ENCODE data around the gene PRLR. TPM values are rescaled to one million over a fixed set of nuclear protein-coding genes. Genes with fewer than 3 reads are reported as not detected.

The PRLR gene
- total RNA-seq, 2 donors from 2014 or later, result 6.2 to 7.9 TPM

DNA sequence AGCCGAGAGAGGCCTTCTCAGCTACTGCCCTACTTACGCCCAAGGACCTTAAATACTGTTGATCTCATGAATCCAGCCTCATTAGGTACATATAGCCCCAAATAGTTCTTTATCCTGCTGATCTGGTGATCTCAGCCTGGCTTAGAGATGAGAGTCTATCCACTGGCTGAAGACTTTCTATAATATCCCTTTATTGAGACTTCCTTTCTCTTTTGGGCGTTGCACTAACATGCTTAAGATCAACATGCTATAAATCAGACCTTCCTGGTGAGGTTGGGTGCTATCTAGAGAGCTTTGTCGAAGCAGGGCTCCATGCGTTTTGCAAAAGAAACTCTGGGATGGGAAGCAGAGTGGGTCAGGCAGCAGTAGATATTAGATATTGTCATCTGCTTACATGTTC is 138.6 kb downstream of the PRLR start:
- no peaks in the 10 kb centered on the region for H3K27me3 ChIP-seq
- TF ChIP-seq, protein P1, sequence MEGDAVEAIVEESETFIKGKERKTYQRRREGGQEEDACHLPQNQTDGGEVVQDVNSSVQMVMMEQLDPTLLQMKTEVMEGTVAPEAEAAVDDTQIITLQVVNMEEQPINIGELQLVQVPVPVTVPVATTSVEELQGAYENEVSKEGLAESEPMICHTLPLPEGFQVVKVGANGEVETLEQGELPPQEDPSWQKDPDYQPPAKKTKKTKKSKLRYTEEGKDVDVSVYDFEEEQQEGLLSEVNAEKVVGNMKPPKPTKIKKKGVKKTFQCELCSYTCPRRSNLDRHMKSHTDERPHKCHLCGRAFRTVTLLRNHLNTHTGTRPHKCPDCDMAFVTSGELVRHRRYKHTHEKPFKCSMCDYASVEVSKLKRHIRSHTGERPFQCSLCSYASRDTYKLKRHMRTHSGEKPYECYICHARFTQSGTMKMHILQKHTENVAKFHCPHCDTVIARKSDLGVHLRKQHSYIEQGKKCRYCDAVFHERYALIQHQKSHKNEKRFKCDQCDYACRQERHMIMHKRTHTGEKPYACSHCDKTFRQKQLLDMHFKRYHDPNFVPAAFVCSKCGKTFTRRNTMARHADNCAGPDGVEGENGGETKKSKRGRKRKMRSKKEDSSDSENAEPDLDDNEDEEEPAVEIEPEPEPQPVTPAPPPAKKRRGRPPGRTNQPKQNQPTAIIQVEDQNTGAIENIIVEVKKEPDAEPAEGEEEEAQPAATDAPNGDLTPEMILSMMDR (IDR thresholded peaks at IDR 0.05), result no peak
- no peak for TF ChIP-seq POLR2A (IDR thresholded peaks at IDR 0.05)
- DNase-seq (no peak), ATAC-seq (no peak)
- 87 to 90% methylated on average over 5 of the region's 5 CpGs for WGBS, 2 donors
- H3K4me1 ChIP-seq, result peaks cover 24% of the 10 kb centered on the region
- intact Hi-C loops (cut with DNase I), result no loop called here
- H3K9me3 ChIP-seq, result no peaks in the 10 kb centered on the region
- H3K27ac ChIP-seq, result no peak overlapping the region
- no peak overlapping the region for H3K4me3 ChIP-seq
- no peaks in the 10 kb centered on the region for H3K36me3 ChIP-seq (replicated peaks in 1 of 2; ENCODE audit: insufficient read depth in 1 of 2, low read depth in 2 of 2)

DNA sequence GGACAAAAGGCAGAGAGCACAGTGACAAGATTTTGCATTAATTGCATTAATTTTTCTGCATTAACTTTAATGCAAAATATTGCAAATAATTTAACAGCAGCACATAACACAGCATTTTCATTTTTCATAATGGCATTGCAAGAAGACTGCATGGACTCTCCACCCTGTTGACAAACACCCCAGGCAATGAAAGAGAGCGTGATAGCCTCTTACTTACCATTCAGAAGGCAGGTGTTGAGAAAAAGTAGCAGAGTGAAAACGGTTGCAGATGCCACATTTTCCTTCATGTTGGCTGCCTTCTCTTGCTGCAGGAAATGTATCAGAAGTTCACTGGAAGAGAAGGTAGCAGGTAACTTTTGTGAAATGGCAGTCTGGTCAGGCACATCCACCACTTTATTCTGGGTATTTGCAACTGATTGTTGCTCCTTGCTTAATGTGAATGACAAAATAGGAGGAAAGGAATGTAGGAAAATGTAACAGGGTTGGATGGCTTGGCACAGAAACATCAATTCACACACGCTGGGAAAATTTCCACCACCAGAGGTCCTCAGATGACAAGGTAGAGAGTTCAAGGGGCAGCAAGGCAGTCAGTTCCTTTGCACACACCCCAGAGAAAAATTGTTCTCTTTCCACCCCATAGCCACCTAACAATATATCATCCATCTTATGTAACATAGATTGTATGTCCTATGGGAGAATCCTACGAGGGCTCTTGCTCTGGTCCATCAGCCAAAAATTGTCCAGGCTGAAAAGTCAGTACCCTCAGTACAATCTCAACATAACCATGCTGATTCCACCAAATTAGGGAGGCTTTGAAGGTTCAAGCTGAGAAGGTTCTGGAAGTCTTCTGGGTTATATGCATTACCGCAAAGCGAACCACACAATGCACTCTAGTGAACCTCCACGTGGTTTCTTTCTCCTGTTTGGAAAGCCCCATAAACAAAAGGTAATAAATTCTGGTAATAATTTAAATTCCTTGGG is 140.7 kb downstream of the PRLR start:
- WGBS, 2 donors, result 61 to 74% methylated on average over 7 of the region's 7 CpGs
- H3K4me1 ChIP-seq, result peaks cover 3% of the 10 kb centered on the region
- no peaks in the 10 kb centered on the region for H3K9me3 ChIP-seq
- TF ChIP-seq POLR2A (IDR thresholded peaks at IDR 0.05), result no peak
- TF ChIP-seq, protein P1 (IDR thresholded peaks at IDR 0.05), result peak; percentile 65 to 89 (median 84)
- intact Hi-C loops (cut with DNase I), result loop anchor here (10.0 kb wide), 1 partner anchor 105 kb away; no protein-coding TSS in a partner anchor
- no peak overlapping the region for H3K4me3 ChIP-seq
- ATAC-seq (peak; percentile 77), DNase-seq (peak; percentile 64 to 75 (median 74))
- H3K27ac ChIP-seq, result no peak overlapping the region
- H3K36me3 ChIP-seq (replicated peaks in 1 of 2; ENCODE audit: insufficient read depth in 1 of 2, low read depth in 2 of 2), result no peaks in the 10 kb centered on the region
- H3K27me3 ChIP-seq, result no peaks in the 10 kb centered on the region

DNA sequence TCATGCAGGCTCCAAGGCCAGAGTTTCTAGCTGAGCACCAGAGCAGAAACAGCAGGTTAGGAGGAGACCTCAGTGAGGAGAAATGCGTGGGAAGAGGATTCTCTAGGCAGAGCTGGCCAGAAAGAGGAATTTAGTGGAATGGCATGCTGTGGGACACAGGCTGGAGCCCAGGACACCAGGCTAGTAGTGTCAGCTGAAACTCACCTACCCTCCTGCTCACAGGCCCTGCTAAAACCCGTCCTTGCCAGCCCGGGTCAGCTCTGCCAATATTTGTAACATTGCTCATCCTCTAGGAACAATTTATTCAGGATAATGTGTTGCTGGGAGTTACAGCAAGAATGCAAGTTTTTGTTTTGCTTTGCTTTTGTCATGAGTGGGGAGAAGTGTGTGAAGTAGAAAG is 142.3 kb downstream of the PRLR start:
- Histone ChIP-seq H3K36me3 (replicated peaks in 1 of 2; ENCODE audit: insufficient read depth in 1 of 2, low read depth in 2 of 2) (no peaks in the 10 kb centered on the region), H3K4me1 (no peaks in the 10 kb centered on the region), H3K9me3 (no peaks in the 10 kb centered on the region), H3K27me3 (no peaks in the 10 kb centered on the region), H3K4me3 (no peak overlapping the region), H3K27ac (no peak overlapping the region)
- TF ChIP-seq, protein P1 (IDR thresholded peaks at IDR 0.05), result no peak
- no peak for TF ChIP-seq POLR2A (IDR thresholded peaks at IDR 0.05)
- WGBS, 2 donors, result 84% methylated on average over 3 of the region's 3 CpGs
- no peak for ATAC-seq
- DNase-seq, result no peak
- intact Hi-C loops (cut with DNase I), result loop anchor here (10.0 kb wide), 1 partner anchor 107 kb away; no protein-coding TSS in a partner anchor

DNA sequence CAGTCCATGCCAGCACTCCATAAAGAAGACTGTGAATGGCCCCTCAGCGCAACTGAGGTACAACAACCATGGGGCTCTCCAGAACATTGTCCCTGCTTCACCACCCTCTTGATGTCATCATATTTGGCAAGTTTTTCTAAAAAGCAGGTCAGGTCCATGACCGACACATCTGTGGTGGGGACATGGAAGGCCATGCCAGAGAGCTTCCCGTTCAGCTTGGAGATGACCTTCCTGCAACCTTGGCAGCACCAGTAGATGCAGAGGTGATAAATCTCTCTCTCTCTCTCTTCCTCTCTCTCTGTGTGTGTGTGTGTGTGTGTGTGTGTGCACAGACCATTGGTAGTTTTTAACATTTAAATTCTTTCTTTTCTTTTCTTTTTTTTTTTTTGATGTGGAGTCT is 147.1 kb downstream of the PRLR start:
- Histone ChIP-seq H3K4me3 (no peak overlapping the region), H3K27me3 (no peaks in the 10 kb centered on the region), H3K36me3 (replicated peaks in 1 of 2; ENCODE audit: insufficient read depth in 1 of 2, low read depth in 2 of 2) (no peaks in the 10 kb centered on the region), H3K27ac (no peak overlapping the region), H3K4me1 (no peaks in the 10 kb centered on the region), H3K9me3 (no peaks in the 10 kb centered on the region)
- DNase-seq, result no peak
- no peak for ATAC-seq
- WGBS, 2 donors, result 79 to 89% methylated on average over 3 of the region's 3 CpGs
- TF ChIP-seq POLR2A (IDR thresholded peaks at IDR 0.05), result no peak
- TF ChIP-seq, protein P1 (IDR thresholded peaks at IDR 0.05), result no peak
- intact Hi-C loops (cut with DNase I), result loop anchor here (10.0 kb wide), 1 partner anchor 112 kb away; no protein-coding TSS in a partner anchor

Data from body of pancreas (tissue), 4 donors.